ENCODE measurements around the gene DHRS3.

The DHRS3 gene

DNA sequence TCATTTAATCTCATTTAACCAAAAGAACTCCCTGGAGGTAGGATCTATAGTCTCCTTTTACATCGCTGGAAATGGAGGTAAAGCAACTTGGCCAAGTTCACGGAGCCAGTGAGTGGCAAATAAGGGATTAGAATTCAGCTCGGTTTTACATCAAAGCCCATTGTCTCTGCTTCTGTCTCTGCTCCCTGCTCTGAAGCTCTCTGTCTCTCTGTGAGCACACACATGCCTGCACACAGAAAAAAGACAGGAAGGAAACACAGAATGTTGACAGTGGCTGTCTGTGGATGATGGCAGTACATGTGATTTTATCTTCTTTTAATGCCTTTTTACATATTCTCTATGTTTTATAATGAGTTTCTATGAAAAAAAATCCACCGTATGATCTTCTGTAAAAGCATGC lies 8.9 kb upstream of the DHRS3 start:
- Histone ChIP-seq H2AFZ (ENCODE audit: low read depth, low read length, severe bottlenecking) (no peak overlapping the region), H3K9me2 (replicated peaks; ENCODE audit: insufficient read depth, low read length) (no peaks in the 10 kb centered on the region), H3K36me3 (ENCODE audit: low read length) (no peaks in the 10 kb centered on the region), H3K27ac (ENCODE audit: low read depth, low read length) (no peak overlapping the region), H3K9ac (ENCODE audit: low read length) (no peak overlapping the region), H3K4me2 (ENCODE audit: low read depth, low read length, poor library complexity, severe bottlenecking) (no peak overlapping the region), H4K20me1 (ENCODE audit: low read depth, low read length) (no peaks in the 10 kb centered on the region), H3K79me2 (ENCODE audit: insufficient read depth, low read length) (no peaks in the 10 kb centered on the region), H3K4me3 (ENCODE audit: insufficient read depth, low read length, poor library complexity, severe bottlenecking) (no peak overlapping the region), H3K9me3 (ENCODE audit: insufficient read depth, low read length) (no peaks in the 10 kb centered on the region), H3F3A (ENCODE audit: insufficient read depth) (no peaks in the 10 kb centered on the region), H3K27me3 (ENCODE audit: low read length) (no peaks in the 10 kb centered on the region)
- TF ChIP-seq EZH2phosphoT487 (conservative IDR thresholded peaks at IDR 0.05; ENCODE audit: low read length): no peak
- no peak for TF ChIP-seq CTCF (IDR thresholded peaks at IDR 0.05; ENCODE audit: insufficient read depth, low read length, poor library complexity, severe bottlenecking)

DNA sequence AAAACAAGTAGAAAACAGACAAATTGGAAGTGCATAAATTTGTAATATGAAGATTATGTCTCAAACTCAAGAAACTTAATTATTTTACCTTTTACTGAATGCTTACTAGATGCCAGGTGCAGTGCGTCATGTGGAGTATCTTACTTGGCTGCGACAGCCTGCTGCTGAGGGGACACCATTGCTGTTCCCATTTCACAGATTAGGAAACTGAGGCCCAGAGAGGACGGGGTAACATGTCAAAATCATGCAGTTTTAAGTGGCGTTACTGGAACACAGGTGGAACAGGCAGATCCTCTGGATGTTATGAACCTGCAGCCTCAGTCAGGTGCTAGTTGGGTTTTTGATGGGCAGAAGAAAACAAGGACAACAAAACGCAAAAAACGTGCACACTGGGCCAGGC lies 7.3 kb upstream of the DHRS3 start:
- H3K4me3 ChIP-seq (ENCODE audit: insufficient read depth, low read length, poor library complexity, severe bottlenecking): no peak overlapping the region
- H4K20me1 ChIP-seq (ENCODE audit: low read depth, low read length): no peaks in the 10 kb centered on the region
- H2AFZ ChIP-seq (ENCODE audit: low read depth, low read length, severe bottlenecking): no peak overlapping the region
- H3K4me2 ChIP-seq (ENCODE audit: low read depth, low read length, poor library complexity, severe bottlenecking): no peak overlapping the region
- H3K36me3 ChIP-seq (ENCODE audit: low read length): no peaks in the 10 kb centered on the region
- no peak overlapping the region for H3K27ac ChIP-seq (ENCODE audit: low read depth, low read length)
- no peaks in the 10 kb centered on the region for H3K27me3 ChIP-seq (ENCODE audit: low read length)
- H3K9ac ChIP-seq (ENCODE audit: low read length): no peak overlapping the region
- H3K9me3 ChIP-seq (ENCODE audit: insufficient read depth, low read length): no peaks in the 10 kb centered on the region
- no peaks in the 10 kb centered on the region for H3F3A ChIP-seq (ENCODE audit: insufficient read depth)
- no peaks in the 10 kb centered on the region for H3K9me2 ChIP-seq (replicated peaks; ENCODE audit: insufficient read depth, low read length)
- H3K79me2 ChIP-seq (ENCODE audit: insufficient read depth, low read length): no peaks in the 10 kb centered on the region
- no peak for TF ChIP-seq EZH2phosphoT487 (conservative IDR thresholded peaks at IDR 0.05; ENCODE audit: low read length)
- no peak for TF ChIP-seq CTCF (IDR thresholded peaks at IDR 0.05; ENCODE audit: insufficient read depth, low read length, poor library complexity, severe bottlenecking)

- Histone ChIP-seq H3K27ac (ENCODE audit: low read depth, low read length) (no peak overlapping the region), H3K36me3 (ENCODE audit: low read length) (no peaks in the 10 kb centered on the region), H3F3A (ENCODE audit: insufficient read depth) (no peaks in the 10 kb centered on the region), H3K79me2 (ENCODE audit: insufficient read depth, low read length) (no peaks in the 10 kb centered on the region), H3K9me2 (replicated peaks; ENCODE audit: insufficient read depth, low read length) (no peaks in the 10 kb centered on the region), H3K4me3 (ENCODE audit: insufficient read depth, low read length, poor library complexity, severe bottlenecking) (no peak overlapping the region), H2AFZ (ENCODE audit: low read depth, low read length, severe bottlenecking) (no peak overlapping the region), H4K20me1 (ENCODE audit: low read depth, low read length) (no peaks in the 10 kb centered on the region), H3K4me2 (ENCODE audit: low read depth, low read length, poor library complexity, severe bottlenecking) (no peak overlapping the region), H3K9ac (ENCODE audit: low read length) (no peak overlapping the region), H3K27me3 (ENCODE audit: low read length) (no peaks in the 10 kb centered on the region), H3K9me3 (ENCODE audit: insufficient read depth, low read length) (no peaks in the 10 kb centered on the region)
- TF ChIP-seq CTCF (IDR thresholded peaks at IDR 0.05; ENCODE audit: insufficient read depth, low read length, poor library complexity, severe bottlenecking): no peak
Observed at GRCh38 chr1:12622506-12622905, 4.5 kb upstream of the DHRS3 start.
